ENCODE measurements around the gene FAHD2A.
"Not testable (repeated sequence)": the region's sequence is repeated elsewhere in the genome, so short reads cannot be mapped to it uniquely, and the experiment has no call there.

FAHD2A gene

DNA sequence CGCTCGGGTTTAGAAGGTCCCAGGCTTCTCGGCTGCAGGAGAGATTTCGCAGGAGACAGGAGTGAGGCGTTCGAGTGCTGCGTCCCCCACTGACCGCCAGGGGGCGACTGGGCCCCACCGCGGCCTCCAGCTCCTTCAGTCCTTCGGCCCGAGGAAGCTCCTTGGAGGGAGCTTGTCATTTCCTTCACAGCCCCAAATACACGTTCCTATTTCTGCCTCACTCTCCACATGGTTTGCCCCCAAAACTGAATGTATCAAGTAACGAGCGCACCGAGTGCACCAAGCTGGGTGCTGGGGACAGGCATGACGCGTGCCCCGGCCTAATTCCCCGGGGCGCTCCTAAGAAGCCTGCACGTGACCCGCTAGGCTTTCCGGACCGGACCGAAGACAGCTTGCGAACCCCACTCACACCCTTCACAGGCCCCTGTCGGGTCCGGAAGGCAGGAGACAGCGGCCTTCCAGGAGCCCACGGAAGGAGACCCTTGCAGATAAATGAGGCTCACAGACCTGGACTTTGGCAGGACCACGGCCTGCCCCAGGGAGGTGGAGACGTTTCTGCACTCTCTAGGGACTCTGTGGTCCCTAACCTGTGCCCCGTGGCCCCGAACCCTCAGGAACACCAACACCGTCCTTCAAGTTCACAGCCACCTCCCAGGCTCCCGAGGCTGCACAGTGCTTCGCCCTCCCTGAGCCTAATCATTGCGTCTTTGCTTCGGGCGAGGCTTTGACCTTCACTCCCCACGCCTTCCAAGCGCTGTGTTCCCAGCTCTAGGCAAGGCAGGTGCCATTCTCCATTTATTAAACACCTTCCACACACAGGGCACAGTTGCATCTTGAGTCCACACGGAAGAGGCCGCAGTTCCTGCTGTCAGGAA, 13.0 kb upstream of the FAHD2A start:
- DNase-seq (ENCODE audit: extremely low spot score, insufficient read length, low read depth) = peak; percentile 54
- no peak for FAIRE-seq

DNA sequence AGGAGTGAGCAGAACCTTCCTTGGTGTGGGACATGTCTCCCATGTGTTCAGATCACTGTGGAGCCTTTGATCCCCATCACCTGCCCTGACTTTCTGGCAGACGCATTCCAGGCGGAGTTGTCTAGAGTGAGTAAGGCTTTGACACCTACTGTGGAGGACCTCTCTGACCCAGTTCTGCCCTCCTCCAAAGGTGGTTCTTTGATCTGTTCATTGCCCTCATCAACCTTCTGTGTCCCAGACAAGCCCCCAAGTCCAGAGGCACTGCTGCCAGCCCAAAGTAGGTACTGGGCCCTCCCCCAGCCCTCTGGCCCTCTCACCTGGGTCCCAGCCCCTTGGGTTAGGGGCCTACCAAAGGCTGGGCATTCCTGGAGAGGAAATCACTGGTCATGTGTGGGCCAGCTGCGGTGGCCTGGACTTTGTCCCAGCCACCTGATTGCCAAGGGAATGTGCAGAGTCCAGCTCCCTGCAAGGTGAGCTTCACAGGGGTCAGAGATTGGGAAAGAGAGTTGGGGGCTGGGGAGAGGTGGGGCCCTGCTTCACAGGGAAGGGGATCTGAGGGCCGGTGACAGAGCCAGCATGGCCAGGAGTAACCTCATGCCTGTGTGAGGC, 12.1 kb upstream of the FAHD2A start:
- FAIRE-seq (no peak), DNase-seq (ENCODE audit: extremely low spot score, insufficient read length, low read depth) (no peak)

DNA sequence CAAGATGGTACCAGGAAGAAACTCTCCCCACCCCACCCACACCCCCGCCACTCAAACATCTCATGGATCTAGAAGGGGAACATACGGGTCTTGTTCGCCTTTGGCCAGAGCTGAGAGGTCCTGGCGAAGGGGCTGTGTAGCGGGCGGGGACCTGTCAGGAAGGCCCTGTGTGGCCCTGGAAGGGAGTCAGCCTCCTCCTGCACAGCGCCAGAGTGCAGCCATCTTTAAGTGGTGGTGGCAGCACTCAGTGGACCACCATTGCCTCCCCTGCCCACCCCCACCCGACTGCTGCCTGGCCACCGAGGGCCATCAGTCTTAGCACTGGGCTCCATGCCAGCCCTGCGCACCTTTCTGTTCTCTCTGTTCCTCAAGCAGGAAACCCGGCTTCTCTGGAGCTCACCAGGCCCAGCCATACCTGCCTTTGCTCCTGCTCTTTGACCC, 11.6 kb upstream of the FAHD2A start:
- FAIRE-seq (no peak), DNase-seq (ENCODE audit: extremely low spot score, insufficient read length, low read depth) (no peak)

DNA sequence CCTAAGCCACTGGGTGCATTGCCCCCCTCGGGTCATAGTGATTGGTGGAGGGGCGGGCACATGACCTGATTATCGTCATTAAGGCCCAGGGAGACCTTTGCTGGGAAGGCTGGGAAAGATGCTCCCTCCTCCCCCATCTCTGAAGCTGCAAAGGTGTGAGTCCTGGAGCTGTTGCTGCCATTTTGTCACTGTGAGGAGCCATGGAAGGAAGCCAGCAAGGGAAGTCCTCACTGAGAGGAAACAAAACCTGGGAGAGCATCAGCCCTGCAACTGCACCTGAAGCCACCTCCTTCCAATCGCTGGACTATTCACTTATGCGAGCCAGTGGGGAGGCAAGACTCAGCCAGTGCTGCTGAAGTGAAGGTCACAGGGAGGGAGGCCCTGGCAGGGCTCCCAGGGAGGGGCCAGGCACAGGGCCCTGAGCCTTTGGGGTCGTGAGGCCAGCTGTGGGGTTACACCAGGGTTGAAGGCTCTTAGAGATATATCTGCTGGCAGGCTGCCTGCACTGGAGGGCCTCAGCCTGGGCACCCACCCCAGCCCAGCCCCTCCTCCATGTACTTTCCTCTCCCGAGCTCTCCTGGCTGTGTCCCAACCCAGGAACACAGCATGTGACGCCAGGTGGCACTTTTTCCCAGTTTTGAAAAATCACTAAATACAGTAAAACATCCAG, 10.7 kb upstream of the FAHD2A start:
- FAIRE-seq (no peak), DNase-seq (ENCODE audit: extremely low spot score, insufficient read length, low read depth) (no peak)

DNA sequence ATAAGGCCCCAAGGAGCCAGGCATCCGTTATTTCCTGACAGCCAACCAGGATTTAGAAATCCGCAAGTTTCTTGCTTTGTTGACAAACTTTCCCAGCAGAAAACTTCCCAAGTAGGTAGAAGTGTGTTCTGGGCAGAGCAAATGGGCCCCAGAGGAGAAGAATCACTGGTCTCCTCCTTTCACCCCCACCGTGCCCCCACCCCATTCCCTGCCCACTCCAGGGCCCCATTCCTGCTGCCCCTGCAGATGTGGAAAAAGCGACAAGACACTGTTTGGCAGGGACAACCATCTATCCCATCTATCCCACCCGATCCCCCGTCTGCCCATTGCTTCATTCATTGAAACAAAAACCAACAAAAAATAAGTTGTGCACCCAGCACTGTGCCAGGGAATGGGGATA, 10.2 kb upstream of the FAHD2A start:
- DNase-seq (ENCODE audit: extremely low spot score, insufficient read length, low read depth) (no peak), FAIRE-seq (no peak)

DNA sequence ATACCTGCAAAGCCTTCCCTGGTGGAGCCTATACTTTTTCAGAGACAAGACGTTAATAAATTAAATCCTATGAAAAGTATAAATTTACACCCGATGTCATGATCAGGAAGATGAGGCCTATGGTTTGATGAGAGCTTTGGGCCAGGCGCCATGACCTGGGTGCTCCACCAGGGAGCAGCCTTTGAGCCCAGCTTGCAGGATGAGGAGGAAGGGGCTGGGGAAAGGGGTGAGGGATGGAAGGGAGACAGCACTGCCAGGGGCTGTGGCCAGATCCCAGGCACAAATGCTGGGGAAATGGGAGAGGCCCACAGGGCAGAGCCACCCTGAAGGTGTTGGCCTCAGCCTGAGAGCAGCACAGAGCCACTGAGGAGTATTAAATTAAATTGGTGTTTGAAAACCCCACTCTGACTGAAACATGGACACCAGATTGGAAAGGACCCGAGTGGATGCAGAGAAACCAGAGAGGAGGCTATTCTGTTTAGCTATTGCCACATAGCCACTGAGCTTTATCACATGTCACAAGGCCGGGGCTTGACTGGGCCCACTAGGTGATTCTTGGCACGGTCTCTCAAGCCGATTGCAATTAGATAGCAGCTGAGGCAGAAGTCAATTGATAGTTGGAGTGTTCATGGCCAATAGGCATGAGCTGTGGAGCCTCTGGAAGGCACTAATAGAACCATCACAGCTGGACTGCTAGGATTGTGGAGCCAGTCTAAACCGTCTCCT, 9.6 kb upstream of the FAHD2A start:
- no peak for DNase-seq (ENCODE audit: extremely low spot score, insufficient read length, low read depth)
- FAIRE-seq = no peak

DNA sequence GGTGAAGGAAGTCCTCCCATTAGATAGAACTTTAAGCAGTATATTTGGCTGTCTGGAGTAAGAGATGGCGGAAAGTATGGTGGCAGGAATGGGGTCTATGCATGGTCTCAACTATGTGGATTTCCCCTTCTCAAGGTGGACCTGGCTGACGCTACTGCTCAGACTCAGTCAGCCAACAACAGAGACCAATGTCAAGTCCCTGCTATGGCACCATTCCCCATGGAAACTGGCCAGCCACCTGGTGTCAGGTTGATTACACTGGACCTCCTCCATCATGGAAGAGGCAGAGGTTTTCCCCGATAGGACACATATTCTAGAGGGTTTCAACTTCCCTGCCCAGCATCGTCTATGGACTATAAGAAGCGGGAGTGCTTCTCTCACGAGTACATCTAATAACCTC, 8.6 kb upstream of the FAHD2A start:
- FAIRE-seq (no peak), DNase-seq (ENCODE audit: extremely low spot score, insufficient read length, low read depth) (no peak)

DNA sequence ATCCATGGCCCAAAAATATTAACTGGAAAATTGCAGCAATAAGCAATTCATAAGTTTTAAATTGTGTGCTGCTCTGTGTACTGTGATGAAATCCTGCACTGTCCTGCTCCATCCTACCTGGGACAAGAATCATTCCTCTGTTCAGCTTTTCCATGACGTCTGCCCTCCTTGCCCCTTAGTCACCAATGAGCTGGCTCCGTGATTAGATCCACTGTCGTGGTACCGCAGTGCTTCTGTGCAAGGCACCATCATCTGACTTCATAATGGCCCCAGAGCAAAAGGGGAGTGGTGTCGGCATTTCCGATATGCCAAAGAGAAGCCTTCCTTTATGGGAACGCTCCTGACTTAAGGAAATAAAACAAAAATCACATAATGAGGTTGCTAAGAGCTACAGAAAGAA, 3.4 kb upstream of the FAHD2A start:
- no peak for DNase-seq (ENCODE audit: extremely low spot score, insufficient read length, low read depth)
- FAIRE-seq = no peak

DNA sequence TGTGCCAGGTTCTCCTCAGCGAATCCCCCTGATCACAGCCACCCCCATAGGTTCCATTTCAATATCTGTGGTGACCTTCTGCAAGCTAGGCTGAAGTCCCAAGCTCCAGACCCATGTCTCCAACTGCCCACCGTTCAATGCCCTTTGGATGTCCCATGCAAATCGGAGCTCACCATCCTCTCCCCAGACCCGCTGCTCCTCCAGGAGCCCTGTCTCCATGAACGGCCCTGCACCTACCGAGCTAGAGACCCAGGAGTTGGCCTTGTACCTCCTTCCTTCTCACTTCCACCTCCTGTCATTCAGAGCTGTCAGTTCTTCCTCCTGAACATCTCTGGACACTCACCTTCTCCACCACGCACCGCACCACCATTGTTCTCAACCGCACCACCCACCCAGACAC, 1.0 kb upstream of the FAHD2A start:
- no peak for FAIRE-seq
- no peak for DNase-seq (ENCODE audit: extremely low spot score, insufficient read length, low read depth)

DNA sequence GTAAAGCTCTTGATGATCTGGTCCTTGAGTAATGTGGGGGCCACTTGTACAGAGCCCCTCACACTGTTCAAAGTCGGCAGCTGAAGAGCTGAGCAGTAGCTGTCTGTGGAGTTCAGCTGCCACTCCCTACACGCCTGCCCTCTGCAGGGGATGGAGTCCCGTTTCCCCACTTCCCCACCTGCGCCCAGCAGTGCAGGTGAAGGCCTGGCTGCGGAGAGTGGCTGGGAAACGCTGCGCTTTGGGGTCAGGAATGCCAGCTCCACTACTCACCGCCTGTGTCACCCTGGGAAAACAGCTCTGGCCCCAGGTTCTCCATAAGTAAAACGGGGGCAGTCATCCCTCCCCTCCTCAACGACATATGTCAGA, 521 bp upstream of the FAHD2A start:
- not testable (repeated sequence) for DNase-seq (ENCODE audit: extremely low spot score, insufficient read length, low read depth); FAIRE-seq

DNA sequence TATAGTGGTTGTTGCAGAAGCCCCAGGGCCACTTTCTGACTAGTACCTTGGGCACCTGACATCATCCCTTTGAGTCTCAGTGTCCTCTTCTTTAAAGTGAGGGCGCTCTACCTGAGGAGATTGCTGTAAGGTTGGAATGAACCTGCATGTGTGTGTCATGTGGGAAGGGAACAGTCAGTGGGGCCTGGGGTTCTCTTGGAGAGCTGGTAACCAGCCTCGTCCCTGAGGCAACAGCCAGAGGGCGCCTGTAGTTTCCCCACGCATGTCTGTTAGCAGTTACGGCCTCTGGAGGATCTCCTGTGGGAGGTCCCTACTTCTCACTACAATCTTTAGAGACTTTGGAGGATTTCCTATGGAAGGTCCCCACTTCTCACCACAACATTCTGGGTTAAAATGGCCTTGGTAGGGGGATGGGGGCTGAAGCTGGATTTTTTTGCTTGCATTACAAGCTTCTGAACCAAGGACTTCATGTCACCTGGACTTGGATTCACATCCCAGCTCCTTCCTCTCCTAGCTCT, 755 bp downstream of the FAHD2A start:
- not testable (repeated sequence) for FAIRE-seq; DNase-seq (ENCODE audit: extremely low spot score, insufficient read length, low read depth)

DNA sequence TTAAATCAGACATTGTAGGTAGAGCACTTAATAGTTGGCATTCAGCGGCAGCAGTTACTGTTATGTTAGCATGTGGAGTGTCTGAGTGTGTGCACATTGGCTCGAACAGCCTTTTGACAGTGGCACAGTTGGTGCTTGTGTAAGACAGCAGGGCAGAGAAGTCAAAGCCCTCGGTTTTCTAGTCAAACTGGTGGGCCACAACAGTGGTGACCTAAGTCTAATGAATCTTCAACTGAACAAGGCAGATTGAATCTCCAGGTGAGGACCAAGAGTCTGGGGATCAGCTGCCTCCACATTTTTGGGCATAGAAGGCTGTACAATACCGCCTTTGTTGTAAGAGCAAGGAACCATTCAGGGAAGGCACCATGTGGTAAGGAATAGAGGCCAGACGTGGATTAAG, 1.3 kb downstream of the FAHD2A start:
- DNase-seq (ENCODE audit: extremely low spot score, insufficient read length, low read depth); FAIRE-seq: not testable (repeated sequence)

DNA sequence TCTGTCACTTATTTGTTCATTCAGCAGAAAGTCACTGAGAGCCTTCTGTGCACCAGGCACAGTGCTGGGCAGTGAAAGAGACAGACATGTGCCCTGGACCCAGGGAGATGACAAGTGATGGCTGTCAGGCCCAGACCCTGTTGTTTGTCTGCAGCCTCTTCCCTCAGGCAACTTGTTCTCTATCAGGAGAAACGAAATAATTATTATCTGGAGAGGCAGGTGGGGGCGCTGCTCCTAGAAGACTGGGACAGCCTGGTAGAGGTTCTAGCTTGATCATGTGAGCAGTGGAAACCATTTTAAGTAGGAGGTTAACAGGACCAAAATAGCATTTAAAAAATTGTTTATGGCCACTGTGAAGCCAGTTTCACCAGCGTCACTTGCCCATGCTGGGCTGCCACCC, 2.2 kb downstream of the FAHD2A start:
- DNase-seq (ENCODE audit: extremely low spot score, insufficient read length, low read depth); FAIRE-seq: not testable (repeated sequence)

DNA sequence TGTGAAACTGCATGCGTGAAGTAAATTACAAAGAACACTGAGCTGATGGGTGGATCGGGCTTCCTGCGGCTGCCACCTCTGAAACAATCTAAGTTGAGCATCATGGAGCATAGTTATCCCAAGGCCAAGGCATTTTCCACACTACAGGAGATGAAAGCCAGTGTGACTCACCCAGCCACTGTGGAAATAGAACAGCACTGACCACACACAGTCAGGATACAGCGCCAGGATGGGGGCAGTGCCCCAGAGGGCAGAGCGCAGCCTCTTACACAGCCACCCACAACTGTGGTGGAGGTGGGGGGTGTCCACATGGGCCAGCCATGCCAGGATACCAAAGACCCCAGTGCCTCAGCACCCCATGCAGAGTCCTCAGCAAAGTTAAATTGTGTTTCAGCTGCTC, 8.7 kb downstream of the FAHD2A start:
- DNase-seq (ENCODE audit: extremely low spot score, insufficient read length, low read depth); FAIRE-seq: not testable (repeated sequence)

DNA sequence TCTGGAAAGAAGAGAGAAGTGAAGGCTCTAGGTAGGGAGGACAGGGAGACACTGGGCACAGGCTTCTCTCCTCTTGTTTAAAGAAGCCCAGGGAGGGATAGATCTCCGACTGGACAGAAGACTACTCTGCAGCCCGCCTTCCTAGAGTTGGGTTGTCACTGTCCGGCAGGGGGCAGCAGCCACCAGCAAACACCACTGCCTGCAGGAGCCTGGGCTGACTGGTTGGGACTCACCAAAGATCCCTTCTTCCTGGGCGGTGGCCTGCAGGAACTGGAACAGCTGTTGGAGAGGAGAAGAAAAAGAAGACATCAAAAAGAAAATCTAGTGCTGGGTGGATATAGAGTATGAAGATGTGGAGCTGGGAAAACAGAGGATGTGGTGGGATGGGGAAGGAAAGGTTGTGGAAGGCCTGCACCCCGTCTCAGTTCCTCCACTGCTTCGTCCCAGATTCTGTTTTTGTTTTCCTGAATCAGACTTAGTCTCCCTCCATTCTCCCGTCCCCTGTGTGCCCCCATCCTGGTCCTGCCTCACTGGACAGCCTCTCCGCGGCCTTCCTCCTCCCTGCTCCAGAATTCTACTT, 11.6 kb downstream of the FAHD2A start:
- not testable (repeated sequence) for DNase-seq (ENCODE audit: extremely low spot score, insufficient read length, low read depth)
- FAIRE-seq = peak; percentile 33

DNA sequence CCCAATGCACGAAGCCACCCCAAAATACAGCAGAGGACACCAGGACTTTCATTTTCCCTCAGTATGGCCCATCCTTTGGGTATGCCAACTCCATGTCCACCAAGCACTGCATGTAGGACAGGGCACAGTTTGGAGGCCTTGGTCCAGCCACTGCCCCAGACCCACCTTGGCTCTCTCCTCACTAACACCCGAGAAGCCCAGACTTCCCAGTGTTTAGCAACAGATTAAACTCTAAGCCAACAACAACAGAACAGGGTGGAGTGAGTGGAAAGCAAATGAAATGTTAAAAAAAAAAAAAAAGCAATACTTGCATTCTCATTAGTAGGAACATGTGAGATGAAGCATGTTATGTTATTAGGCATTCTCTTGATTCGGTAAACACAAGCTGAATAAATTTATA, 12.6 kb downstream of the FAHD2A start:
- FAIRE-seq = not testable (repeated sequence)

DNA sequence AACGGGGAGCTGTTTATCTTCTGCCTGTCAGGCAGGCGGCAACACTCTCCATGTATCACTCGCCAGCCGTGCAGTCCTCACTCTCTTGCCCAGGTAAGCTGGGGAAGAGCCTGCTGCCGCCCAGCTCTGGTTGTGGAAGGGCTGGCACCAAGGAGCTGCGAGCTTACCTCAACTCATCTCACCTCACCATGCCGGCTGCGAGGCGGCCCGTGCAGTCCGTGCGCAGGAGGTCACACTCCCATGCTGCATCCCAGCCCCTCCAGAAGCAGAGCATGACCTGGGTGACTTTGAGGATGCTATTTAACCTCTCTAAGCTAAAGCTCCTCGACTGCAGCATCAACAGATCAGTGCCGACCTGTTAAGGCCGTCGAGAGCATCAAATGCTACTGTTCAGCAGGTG, 13.1 kb downstream of the FAHD2A start:
- FAIRE-seq = not testable (repeated sequence)

More for the DNA sequence above, 12.6 kb downstream of the FAHD2A start:
- not testable (repeated sequence) for DNase-seq (ENCODE audit: extremely low spot score, insufficient read length, low read depth)

DNA sequence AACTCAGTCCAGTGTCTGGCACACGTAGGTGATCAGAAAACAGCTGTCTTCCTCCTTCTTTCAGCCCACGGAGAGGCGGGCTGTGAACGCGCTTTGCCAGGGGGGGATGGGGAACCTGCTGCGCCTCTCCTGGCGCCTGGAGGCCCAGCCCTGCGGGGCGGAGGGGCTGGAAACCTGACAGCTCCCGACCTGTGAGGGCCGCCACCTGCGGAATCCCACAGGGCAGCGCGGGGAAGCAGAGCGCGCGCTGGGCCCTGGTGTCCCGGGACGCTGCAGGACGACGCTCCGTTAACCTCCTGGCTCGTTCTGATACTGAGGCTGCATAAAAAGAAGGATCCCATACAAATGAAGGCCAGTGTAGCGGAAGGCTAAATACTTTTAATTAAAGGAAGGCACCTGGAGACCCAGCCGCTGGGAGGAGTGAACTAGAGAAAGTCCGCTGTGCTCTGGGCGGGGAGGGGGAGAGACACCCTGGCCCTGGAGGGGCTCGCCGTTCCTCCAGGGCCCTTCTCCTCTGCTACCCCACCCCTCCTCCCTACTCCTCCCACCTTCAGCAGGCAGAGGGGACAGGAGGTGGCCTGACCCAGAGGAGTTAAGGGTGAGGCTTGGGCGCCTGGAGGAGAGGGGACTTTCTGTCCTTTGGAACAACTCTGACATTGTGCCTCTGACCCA, 24.8 kb downstream of the FAHD2A start:
- FAIRE-seq; DNase-seq (ENCODE audit: extremely low spot score, insufficient read length, low read depth): not testable (repeated sequence)

More for the DNA sequence above, 13.1 kb downstream of the FAHD2A start:
- DNase-seq (ENCODE audit: extremely low spot score, insufficient read length, low read depth) = not testable (repeated sequence)
